Body of pancreas (tissue), 4 donors: ENCODE data around the gene SORCS2. TPM values are rescaled to one million over a fixed set of nuclear protein-coding genes. Genes with fewer than 3 reads are reported as not detected.

Source experiments
- ATAC-seq: fragments of 150-250 bp; one replicate; pipeline ENCODE4 v1.9.1; 2016
- DNase-seq, 4 donors: peaks; one replicate each; pipeline ENCODE4 v3.0.0-alpha.2; 2019
- H3K27ac ChIP-seq, 4 donors: fragments of 200-600 bp; sonication (generic); 1 replicate in 3 of 4; 2 replicates in 1 of 4; pipeline versions ENCODE4 v1.5.1 to v1.6.1; 2016 to 2019; ENCODE audit warnings: mild to moderate bottlenecking in 1 of 4, mixed read lengths in 1 of 4, moderate library complexity in 1 of 4
- H3K27me3 ChIP-seq, 2 donors: fragments of 200-600 bp; sonication (generic); one replicate each; pipeline ENCODE4 v1.6.0; 2016; ENCODE audit warnings: mild to moderate bottlenecking in 1 of 2
- H3K36me3 ChIP-seq, 2 donors: fragments of 200-600 bp; sonication (generic); replicated peaks in 1 of 2; 2 replicates each; pipeline ENCODE4 v1.5.1; 2016; ENCODE audit warnings: low read depth in 2 of 2; ENCODE audit not compliant: insufficient read depth in 1 of 2
- H3K4me1 ChIP-seq: fragments of 200-600 bp; sonication (generic); one replicate; pipeline ENCODE4 v1.6.0; 2016
- H3K4me3 ChIP-seq, 2 donors: fragments of 200-600 bp; sonication (generic); 1 replicate in 1 of 2; 2 replicates in 1 of 2; pipeline ENCODE4 v1.5.1; 2016 to 2019
- H3K9me3 ChIP-seq, 3 donors: fragments of 200-600 bp; sonication (generic); 1 replicate in 2 of 3; 2 replicates in 1 of 3; pipeline ENCODE4 v1.5.1; 2016
- CTCF ChIP-seq, 7 experiments: fragments of 450-650 bp in 4 of 7; fragments of 200-600 bp in 3 of 7; sonication (generic) in 3 of 7; IDR thresholded peaks; one replicate each; pipeline ENCODE4 v1.5.1; 2016 to 2019; ENCODE audit warnings: antibody characterized with exemption in 7 of 7
- POLR2A ChIP-seq, 3 donors: fragments of 450-650 bp; IDR thresholded peaks; one replicate each; pipeline ENCODE4 v1.6.1; 2016; ENCODE audit warnings: antibody characterized with exemption in 3 of 3, mild to moderate bottlenecking in 2 of 3
- WGBS, 2 donors: methylation state at CpG; one replicate each; pipeline ENCODE4 v1.1.5; 2017; 5-methylcytosine and 5-hydroxymethylcytosine counted together
- intact Hi-C: fragments of 100-400 bp; cut with DNase I; formaldehyde crosslinking; loops from one replicate; pipeline ENCODE4 v1.15.1; 2023
- total RNA-seq, 2 donors: library from RNA; depleted of rRNA; stranded (reverse); fragments of >200 nt; gene quantifications; one replicate each; pipeline ENCODE4 v1.1.0, GENCODE V29; 2016

The SORCS2 gene
- total RNA-seq, 2 donors from 2014 or later = 0.26 to 0.33 TPM

GRCh38 chr4:7708981-7709380 is 516.6 kb downstream of the SORCS2 start:
- ATAC-seq = no peak
- TF ChIP-seq POLR2A (IDR thresholded peaks at IDR 0.05) (no peak), CTCF (IDR thresholded peaks at IDR 0.05) (no peak)
- no peaks in the 10 kb centered on the region for H3K4me1 ChIP-seq
- WGBS, 2 donors = 49 to 53% methylated on average over 4 to 14 of the region's 15 CpGs
- no peaks in the 10 kb centered on the region for H3K36me3 ChIP-seq
- no peaks in the 10 kb centered on the region for H3K27me3 ChIP-seq
- no peak for DNase-seq
- H3K9me3 ChIP-seq = no peaks in the 10 kb centered on the region
- no peak overlapping the region for H3K4me3 ChIP-seq
- no peak overlapping the region for H3K27ac ChIP-seq
- intact Hi-C loops = no loop called here

GRCh38 chr4:7709431-7709830 is 517.1 kb downstream of the SORCS2 start:
- DNase-seq (no peak), ATAC-seq (no peak)
- no peaks in the 10 kb centered on the region for H3K9me3 ChIP-seq
- WGBS, 2 donors = 75 to 81% methylated on average over 4 to 6 of the region's 6 CpGs
- no peak overlapping the region for H3K27ac ChIP-seq
- H3K4me1 ChIP-seq = no peaks in the 10 kb centered on the region
- H3K27me3 ChIP-seq = no peaks in the 10 kb centered on the region
- intact Hi-C loops = no loop called here
- TF ChIP-seq CTCF (IDR thresholded peaks at IDR 0.05) (no peak), POLR2A (IDR thresholded peaks at IDR 0.05) (no peak)
- H3K4me3 ChIP-seq = no peak overlapping the region
- no peaks in the 10 kb centered on the region for H3K36me3 ChIP-seq

GRCh38 chr4:7710126-7710525 is 517.8 kb downstream of the SORCS2 start:
- intact Hi-C loops = no loop called here
- Histone ChIP-seq H3K27me3 (no peaks in the 10 kb centered on the region), H3K9me3 (no peaks in the 10 kb centered on the region), H3K36me3 (no peaks in the 10 kb centered on the region), H3K4me1 (no peaks in the 10 kb centered on the region), H3K4me3 (no peak overlapping the region), H3K27ac (no peak overlapping the region)
- ATAC-seq (no peak), DNase-seq (no peak)
- no peak for TF ChIP-seq CTCF (IDR thresholded peaks at IDR 0.05)
- WGBS, 2 donors = 82 to 83% methylated on average over 8 to 11 of the region's 11 CpGs

GRCh38 chr4:7710576-7711306 is 518.4 kb downstream of the SORCS2 start:
- H3K4me1 ChIP-seq = no peaks in the 10 kb centered on the region
- no peak overlapping the region for H3K27ac ChIP-seq
- ATAC-seq (no peak), DNase-seq (no peak)
- no peaks in the 10 kb centered on the region for H3K9me3 ChIP-seq
- H3K27me3 ChIP-seq = no peaks in the 10 kb centered on the region
- no peak overlapping the region for H3K4me3 ChIP-seq
- intact Hi-C loops = no loop called here
- H3K36me3 ChIP-seq = no peaks in the 10 kb centered on the region
- 80 to 88% methylated on average over 11 to 19 of the region's 21 CpGs for WGBS, 2 donors
- TF ChIP-seq POLR2A (IDR thresholded peaks at IDR 0.05) (no peak), CTCF (IDR thresholded peaks at IDR 0.05) (no peak)
